ENCODE measurements around the gene PCDHA4. TPM values are rescaled to one million over a fixed set of nuclear protein-coding genes. Genes with fewer than 3 reads are reported as not detected.

Gene PCDHA4
- 1 to 10 TPM; 1.6 to 5.7 (median 2.0) TPM for total RNA-seq

- TF ChIP-seq POLR2A (IDR thresholded peaks at IDR 0.05), result no peak
- TF ChIP-seq CTCF (IDR thresholded peaks at IDR 0.05), result peak in 3 of 5 experiments; percentile 20 to 40 (median 37)
- Histone ChIP-seq H3K4me1 (no peaks in the 10 kb centered on the region), H3K4me3 (peak within 1 kb of the TSS; percentile 22 to 51 (median 28)), H3K27me3 (no peaks in the 10 kb centered on the region), H3K9me3 (peaks cover 0 to 74% (median 6%) of the 10 kb centered on the region in 4 donors), H3K36me3 (peaks cover 0 to 3% (median 0%) of the 10 kb centered on the region in 3 donors), H3K27ac (peak within 1 kb of the TSS in 2 of 4 donors; percentile 12 to 52)
- peak in 1 of 2 donors; percentile 30 for DNase-seq (ENCODE audit: low spot score in 2 of 2)
- 21 to 23% methylated on average over 38 to 40 of the region's 47 CpGs for WGBS, 2 donors
These were observed at the start of gene PCDHA4 for GRCh38 chr5:140806834-140807775. Gene PCDHA4, plus strand, starts transcription at chr5:140807068.

- TF ChIP-seq CTCF (IDR thresholded peaks at IDR 0.05), result no peak
- TF ChIP-seq POLR2A (IDR thresholded peaks at IDR 0.05), result no peak
- TF ChIP-seq EP300 (IDR thresholded peaks at IDR 0.05), result no peak
- no peaks in the 10 kb centered on the region for H3K36me3 ChIP-seq
- peaks cover 4 to 99% (median 46%) of the 10 kb centered on the region in 4 donors for H3K9me3 ChIP-seq
- no peaks in the 10 kb centered on the region for H3K27me3 ChIP-seq
- no peaks in the 10 kb centered on the region for H3K4me1 ChIP-seq
- DNase-seq (ENCODE audit: low spot score in 2 of 2), result no peak
- no peak overlapping the region for H3K4me3 ChIP-seq
- H3K27ac ChIP-seq, result no peak overlapping the region
- WGBS, 2 donors, result 88 to 92% methylated on average over 2 of the region's 2 CpGs
These were observed 42.5 kb upstream of the PCDHA4 start for GRCh38 chr5:140764177-140764973.

GRCh38 chr5:140767444-140767843 lies 39.4 kb upstream of the PCDHA4 start:
- TF ChIP-seq EP300 (IDR thresholded peaks at IDR 0.05) (no peak), CTCF (IDR thresholded peaks at IDR 0.05) (no peak), POLR2A (IDR thresholded peaks at IDR 0.05) (no peak)
- Histone ChIP-seq H3K27ac (no peak overlapping the region), H3K9me3 (peaks cover 4 to 100% (median 44%) of the 10 kb centered on the region in 4 donors), H3K27me3 (no peaks in the 10 kb centered on the region), H3K36me3 (no peaks in the 10 kb centered on the region), H3K4me3 (no peak overlapping the region), H3K4me1 (no peaks in the 10 kb centered on the region)
- 81 to 89% methylated on average over 4 of the region's 4 CpGs for WGBS, 2 donors
- no peak for DNase-seq (ENCODE audit: low spot score in 2 of 2)

GRCh38 chr5:140780512-140780911 lies 26.4 kb upstream of the PCDHA4 start:
- no peak for TF ChIP-seq CTCF (IDR thresholded peaks at IDR 0.05)
- Histone ChIP-seq H3K4me1 (no peaks in the 10 kb centered on the region), H3K27me3 (no peaks in the 10 kb centered on the region), H3K36me3 (no peaks in the 10 kb centered on the region), H3K27ac (no peak overlapping the region), H3K9me3 (peaks cover 0 to 89% (median 20%) of the 10 kb centered on the region in 4 donors), H3K4me3 (no peak overlapping the region)
- WGBS, 2 donors, result 86 to 97% methylated on average over 1 of the region's 1 CpG
- no peak for DNase-seq (ENCODE audit: low spot score in 2 of 2)
